Osteocyte (in vitro differentiated cells): ENCODE results near the gene CCDC47. TPM values are rescaled to one million over a fixed set of nuclear protein-coding genes. Genes with fewer than 3 reads are reported as not detected.

Source experiments
- DNase-seq: peaks from one replicate; pipeline ENCODE4 v3.0.0; 2021; ENCODE audit warnings: mixed read lengths; ENCODE audit not compliant: unreplicated experiment; ENCODE audit errors: extremely low spot score
- H3K27ac Mint-ChIP-seq: one replicate; pipeline ENCODE4 v1.8.0; 2021; ENCODE audit warnings: mild to moderate bottlenecking, mixed read lengths; ENCODE audit not compliant: unreplicated experiment
- H3K27me3 Mint-ChIP-seq: one replicate; pipeline ENCODE4 v1.8.0; 2021; ENCODE audit warnings: mixed read lengths; ENCODE audit not compliant: unreplicated experiment
- H3K36me3 Mint-ChIP-seq: one replicate; pipeline ENCODE4 v1.8.0; 2021; ENCODE audit warnings: mixed read lengths; ENCODE audit not compliant: unreplicated experiment
- H3K4me1 Mint-ChIP-seq: one replicate; pipeline ENCODE4 v1.8.0; 2021; ENCODE audit warnings: mixed read lengths; ENCODE audit not compliant: unreplicated experiment
- H3K4me3 Mint-ChIP-seq: one replicate; pipeline ENCODE4 v1.8.0; 2021; ENCODE audit warnings: mild to moderate bottlenecking, moderate library complexity, mixed read lengths; ENCODE audit not compliant: unreplicated experiment
- H3K9me3 Mint-ChIP-seq: one replicate; pipeline ENCODE4 v1.8.0; 2021; ENCODE audit warnings: mixed read lengths; ENCODE audit not compliant: unreplicated experiment
- CTCF ChIP-seq: fragments of 200-600 bp; sonication (generic); IDR thresholded peaks from 2 replicates; pipeline ENCODE4 v1.5.0; 2021; ENCODE audit warnings: antibody characterized with exemption, mild to moderate bottlenecking, moderate library complexity
- total RNA-seq: library from RNA; stranded (reverse); gene quantifications from 2 replicates; pipeline ENCODE4 v1.2.1, GENCODE V29; 2021

The CCDC47 gene
- total RNA-seq, 1 donor from 2014 or later: 80.6 TPM

GRCh38 chr17:63714550-63715277 lies 58.7 kb downstream of the CCDC47 start:
- no peak for DNase-seq
- H3K36me3 Mint-ChIP-seq: peaks cover 19% of the 10 kb centered on the region
- no peaks in the 10 kb centered on the region for H3K9me3 Mint-ChIP-seq
- no peaks in the 10 kb centered on the region for H3K4me1 Mint-ChIP-seq
- H3K4me3 Mint-ChIP-seq: no peak overlapping the region
- no peaks in the 10 kb centered on the region for H3K27me3 Mint-ChIP-seq
- TF ChIP-seq CTCF: no peak
- no peak overlapping the region for H3K27ac Mint-ChIP-seq

GRCh38 chr17:63709110-63709509 lies 64.3 kb downstream of the CCDC47 start:
- H3K9me3 Mint-ChIP-seq: no peaks in the 10 kb centered on the region
- H3K36me3 Mint-ChIP-seq: peaks cover 31% of the 10 kb centered on the region
- no peak overlapping the region for H3K27ac Mint-ChIP-seq
- H3K27me3 Mint-ChIP-seq: no peaks in the 10 kb centered on the region
- no peak for DNase-seq
- H3K4me1 Mint-ChIP-seq: no peaks in the 10 kb centered on the region
- H3K4me3 Mint-ChIP-seq: no peak overlapping the region
- no peak for TF ChIP-seq CTCF

GRCh38 chr17:63707151-63707550 lies 66.2 kb downstream of the CCDC47 start:
- no peak for DNase-seq
- Mint-ChIP-seq H3K36me3 (peaks cover 35% of the 10 kb centered on the region), H3K4me3 (no peak overlapping the region), H3K27me3 (no peaks in the 10 kb centered on the region), H3K27ac (no peak overlapping the region), H3K4me1 (peaks cover 13% of the 10 kb centered on the region), H3K9me3 (no peaks in the 10 kb centered on the region)
- TF ChIP-seq CTCF: no peak

GRCh38 chr17:63706336-63707082 lies 66.9 kb downstream of the CCDC47 start:
- peaks cover 31% of the 10 kb centered on the region for H3K36me3 Mint-ChIP-seq
- no peak overlapping the region for H3K4me3 Mint-ChIP-seq
- H3K9me3 Mint-ChIP-seq: no peaks in the 10 kb centered on the region
- no peak for DNase-seq
- no peak overlapping the region for H3K27ac Mint-ChIP-seq
- no peaks in the 10 kb centered on the region for H3K27me3 Mint-ChIP-seq
- TF ChIP-seq CTCF: no peak
- peaks cover 18% of the 10 kb centered on the region for H3K4me1 Mint-ChIP-seq

DNA sequence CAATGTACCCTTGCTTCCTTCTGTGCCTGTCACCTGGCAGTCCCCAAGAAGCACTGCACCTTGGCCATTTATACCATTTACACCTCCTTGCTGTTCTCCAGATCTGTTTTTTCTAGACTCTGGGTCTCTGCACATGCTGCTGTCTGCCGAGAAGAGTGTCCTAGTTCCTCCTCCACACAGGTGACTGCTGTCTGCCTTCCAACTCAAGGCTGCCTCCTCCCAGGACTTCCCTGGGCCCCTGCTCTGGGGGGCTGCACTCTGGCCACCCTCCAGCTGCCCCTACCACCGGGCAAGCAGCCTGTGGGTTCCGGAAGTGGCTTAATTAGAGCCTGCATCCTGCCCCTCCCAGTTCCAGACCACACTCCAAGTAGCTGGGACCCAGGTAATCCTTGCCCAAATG lies 67.7 kb downstream of the CCDC47 start:
- no peaks in the 10 kb centered on the region for H3K9me3 Mint-ChIP-seq

More for the DNA sequence above, 67.7 kb downstream of the CCDC47 start:
- DNase-seq: no peak
- no peak for TF ChIP-seq CTCF
- Mint-ChIP-seq H3K36me3 (peaks cover 31% of the 10 kb centered on the region), H3K27me3 (no peaks in the 10 kb centered on the region), H3K4me1 (peaks cover 25% of the 10 kb centered on the region), H3K4me3 (no peak overlapping the region), H3K27ac (no peak overlapping the region)
